Measurements from ENCODE around the gene USP48. TPM values are rescaled to one million over a fixed set of nuclear protein-coding genes. Genes with fewer than 3 reads are reported as not detected.

The USP48 gene
- total and polyA plus RNA-seq, 2 of the 8 experiments (the other 6 are each of a cell fraction or from before 2014, with no cell fraction given), result 12.8 to 83.5 TPM

- H3K56ac ChIP-seq (replicated peaks; ENCODE audit: insufficient read length, low read depth, low read length), result no peak overlapping the region
- no peak overlapping the region for H2BK15ac ChIP-seq (ENCODE audit: low read length)
- peak overlapping the region; percentile 26; the same call in 1 of the 2 replicates for H3K18ac ChIP-seq (ENCODE audit: extremely low read depth, low read length)
- peaks cover 0 to 2% (median under 1%) of the 10 kb centered on the region in 4 experiments; a peak in 4 of 7 replicates for H3K4me1 ChIP-seq (replicated peaks in 1 of 4; ENCODE audit: control insufficient read depth in 3 of 4, insufficient read depth in 4 of 4, low read length in 3 of 4)
- no peak for FAIRE-seq
- peak overlapping the region; percentile 43; the same call in 1 of the 2 replicates for H2BK12ac ChIP-seq (ENCODE audit: low read depth, low read length)
- DNase-seq (ENCODE audit: low read depth in 1 of 2, low spot score in 2 of 2), result peak; percentile 62 to 99
- H3K4me2 ChIP-seq (ENCODE audit: insufficient read depth in 1 of 2, low read depth in 2 of 2, low read length in 2 of 2), result peak overlapping the region; percentile 41 to 71
- no peak overlapping the region for H3K27ac ChIP-seq (ENCODE audit: low read depth, low read length)
- 10% methylated on average over 34 of the region's 64 CpGs; no CpG with 5 or more reads in 1 of the 2 experiments for WGBS, 2 experiments (ENCODE audit: extremely low coverage in 1 of 2, insufficient coverage in 1 of 2, insufficient read length in 1 of 2, insufficient replicate concordance in 2 of 2, low coverage in 1 of 2, low lambda C conversion rate in 2 of 2, missing lambda C conversion rate in 1 of 2)
- H3K79me1 ChIP-seq (ENCODE audit: low read depth, low read length), result no peaks in the 10 kb centered on the region
- CTCF ChIA-PET (ENCODE audit: partially characterized antibody), result interaction anchor here (0.6 to 4.1 kb wide), 24 partner anchors 11 to 290 kb away, joined by 3 to 25 read pairs (median 4); partner anchors contain the start of gene RAP1GAP
- no peak overlapping the region; the same call in 1 of the 2 replicates for H4K8ac ChIP-seq (ENCODE audit: extremely low read depth, insufficient read depth, low read length)
- H4K5ac ChIP-seq (ENCODE audit: insufficient read length, low read depth, low read length), result no peak overlapping the region
- no peak overlapping the region for H3K23ac ChIP-seq (ENCODE audit: insufficient read length)
- H3K9me3 ChIP-seq (ENCODE audit: insufficient read depth in 2 of 2, low read depth in 1 of 2, low read length in 1 of 2), result no peaks in the 10 kb centered on the region
- peak overlapping the region; percentile 34 to 69 (median 56) for H3K4me3 ChIP-seq (ENCODE audit: extremely low read depth in 1 of 4, insufficient read depth in 2 of 4, low read depth in 3 of 4, low read length in 4 of 4)
- no peaks in the 10 kb centered on the region for H3K79me2 ChIP-seq (ENCODE audit: control insufficient read depth in 1 of 2, insufficient read depth in 2 of 2, low read length in 2 of 2)
- no peak overlapping the region for H3K9ac ChIP-seq (replicated peaks in 1 of 4; ENCODE audit: extremely low read depth in 1 of 4, low read depth in 3 of 4, low read length in 3 of 4)
- no peak overlapping the region for H2AFZ ChIP-seq (ENCODE audit: low read length)
- H4K91ac ChIP-seq (replicated peaks; ENCODE audit: insufficient read length, low read length), result no peak overlapping the region
- POLR2A ChIA-PET (ENCODE audit: partially characterized antibody), result interaction anchor here (0.6 to 3.8 kb wide), 4 partner anchors 9 to 146 kb away, joined by 3 to 19 read pairs (median 4); partner anchors contain the start of gene RAP1GAP
- no peak overlapping the region for H3K4ac ChIP-seq (replicated peaks; ENCODE audit: insufficient read length, low read depth, low read length)
- H3K23me2 ChIP-seq (ENCODE audit: low read depth, low read length), result peaks cover 3% of the 10 kb centered on the region; the same call in 1 of the 2 replicates
- peaks cover 0 to 2% of the 10 kb centered on the region in 2 experiments for H4K20me1 ChIP-seq (replicated peaks in 1 of 2; ENCODE audit: control insufficient read depth in 1 of 2, insufficient read depth in 2 of 2, low read length in 2 of 2)
- no peak overlapping the region for H3K14ac ChIP-seq (ENCODE audit: insufficient read length)
- H2BK20ac ChIP-seq (ENCODE audit: low read length), result no peak overlapping the region
- H2AK5ac ChIP-seq (ENCODE audit: low read depth, low read length), result 0 out of 2 replicates have a peak overlapping the region, but pooled peaks have one; percentile 14
- H3K36me3 ChIP-seq (ENCODE audit: control insufficient read depth in 2 of 4, insufficient read depth in 4 of 4, low read length in 3 of 4), result no peaks in the 10 kb centered on the region
- peaks cover 0 to 13% (median 10%) of the 10 kb centered on the region in 4 experiments; a peak in 5 of 7 replicates for H3K27me3 ChIP-seq (replicated peaks in 1 of 4; ENCODE audit: control insufficient read depth in 3 of 4, extremely low read depth in 1 of 4, insufficient read depth in 3 of 4, low read length in 3 of 4)
- no peak overlapping the region for H2BK5ac ChIP-seq (ENCODE audit: low read depth, low read length)
- no peak overlapping the region for H2BK120ac ChIP-seq (replicated peaks; ENCODE audit: low read depth, low read length)
- TF ChIP-seq HDAC6 (IDR thresholded peaks at IDR 0.05; ENCODE audit: low read depth, low read length) (no peak), JUND (IDR thresholded peaks at IDR 0.05; ENCODE audit: low read length) (peak; percentile 52; the same call in 1 of the 2 replicates), RNF2 (IDR thresholded peaks at IDR 0.05; ENCODE audit: borderline replicate concordance, low read depth, low read length, missing control alignments, poor library complexity, severe bottlenecking) (no peak), KDM1A (IDR thresholded peaks at IDR 0.05; ENCODE audit: borderline replicate concordance, low read length) (peak; percentile 72; the same call in 1 of the 2 replicates), SUZ12 (IDR thresholded peaks at IDR 0.05; ENCODE audit: low read length) (no peak), TBP (IDR thresholded peaks at IDR 0.05; ENCODE audit: low read depth, low read length) (0 out of 2 replicates have a peak, but pooled peaks have one; percentile 23), CHD2 (IDR thresholded peaks at IDR 0.05; ENCODE audit: low read length) (no peak), BCL11A (IDR thresholded peaks at IDR 0.05; ENCODE audit: low read depth in 2 of 2, low read length in 2 of 2) (no peak), E2F6 (IDR thresholded peaks at IDR 0.05) (peak; percentile 25; the same call in 1 of the 2 replicates), JUN (IDR thresholded peaks at IDR 0.05; ENCODE audit: low read depth, low read length) (no peak)
These were observed 123.6 kb downstream of the USP48 start for GRCh38 chr1:21659099-21659923.
